ENCODE results near the gene DUSP10.

DNA sequence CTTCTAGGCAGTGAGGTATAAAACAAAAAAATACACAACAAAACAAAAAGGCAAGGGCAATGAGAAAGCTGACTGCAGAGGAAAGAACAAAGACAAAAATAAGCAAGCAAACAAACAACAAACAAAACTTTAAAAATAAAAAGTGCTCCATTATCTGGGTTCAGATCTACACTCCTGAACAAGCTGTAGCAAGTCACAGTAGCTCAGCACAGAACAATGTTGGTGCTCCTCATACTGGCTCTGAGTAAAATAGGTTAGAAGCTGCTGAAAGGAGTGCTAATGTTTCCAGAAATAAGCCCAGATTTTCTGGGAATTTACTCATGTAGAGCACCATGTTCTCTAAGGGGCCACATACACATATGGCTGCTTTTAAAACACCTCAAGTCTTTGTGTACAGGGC lies 16.6 kb upstream of the DUSP10 start:
- no peak for TF ChIP-seq EZH2 (IDR thresholded peaks at IDR 0.05)
- TF ChIP-seq, protein P1, sequence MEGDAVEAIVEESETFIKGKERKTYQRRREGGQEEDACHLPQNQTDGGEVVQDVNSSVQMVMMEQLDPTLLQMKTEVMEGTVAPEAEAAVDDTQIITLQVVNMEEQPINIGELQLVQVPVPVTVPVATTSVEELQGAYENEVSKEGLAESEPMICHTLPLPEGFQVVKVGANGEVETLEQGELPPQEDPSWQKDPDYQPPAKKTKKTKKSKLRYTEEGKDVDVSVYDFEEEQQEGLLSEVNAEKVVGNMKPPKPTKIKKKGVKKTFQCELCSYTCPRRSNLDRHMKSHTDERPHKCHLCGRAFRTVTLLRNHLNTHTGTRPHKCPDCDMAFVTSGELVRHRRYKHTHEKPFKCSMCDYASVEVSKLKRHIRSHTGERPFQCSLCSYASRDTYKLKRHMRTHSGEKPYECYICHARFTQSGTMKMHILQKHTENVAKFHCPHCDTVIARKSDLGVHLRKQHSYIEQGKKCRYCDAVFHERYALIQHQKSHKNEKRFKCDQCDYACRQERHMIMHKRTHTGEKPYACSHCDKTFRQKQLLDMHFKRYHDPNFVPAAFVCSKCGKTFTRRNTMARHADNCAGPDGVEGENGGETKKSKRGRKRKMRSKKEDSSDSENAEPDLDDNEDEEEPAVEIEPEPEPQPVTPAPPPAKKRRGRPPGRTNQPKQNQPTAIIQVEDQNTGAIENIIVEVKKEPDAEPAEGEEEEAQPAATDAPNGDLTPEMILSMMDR (IDR thresholded peaks at IDR 0.05): no peak

Measured in neural progenitor cell (in vitro differentiated cells).